T47D (cell line): ENCODE data around the gene SSU72.

Source experiments
- DNase-seq, 2 experiments: peaks; one replicate each; pipeline versions ENCODE4 v3.0.0 to v3.0.0-alpha.2; 2011 to 2012; ENCODE audit warnings: low read depth in 1 of 2, low spot score in 1 of 2
- JUND ChIP-seq: IDR thresholded peaks from 2 replicates; pipeline ENCODE4 v1.6.1; 2012; ENCODE audit warnings: low read depth
- in situ Hi-C: cut with HindIII; loops from 2 replicates; pipeline ENCODE4 v1.10.0; 2016; ENCODE audit warnings: low sequenced_read_pairs, low pct_unique_long_range_greater_than_20kb

SSU72 gene

GRCh38 chr1:1616838-1617237 lies 42.2 kb upstream of the SSU72 start:
- no peak for DNase-seq
- no peak for TF ChIP-seq JUND
- in situ Hi-C loops, result no loop called here

DNA sequence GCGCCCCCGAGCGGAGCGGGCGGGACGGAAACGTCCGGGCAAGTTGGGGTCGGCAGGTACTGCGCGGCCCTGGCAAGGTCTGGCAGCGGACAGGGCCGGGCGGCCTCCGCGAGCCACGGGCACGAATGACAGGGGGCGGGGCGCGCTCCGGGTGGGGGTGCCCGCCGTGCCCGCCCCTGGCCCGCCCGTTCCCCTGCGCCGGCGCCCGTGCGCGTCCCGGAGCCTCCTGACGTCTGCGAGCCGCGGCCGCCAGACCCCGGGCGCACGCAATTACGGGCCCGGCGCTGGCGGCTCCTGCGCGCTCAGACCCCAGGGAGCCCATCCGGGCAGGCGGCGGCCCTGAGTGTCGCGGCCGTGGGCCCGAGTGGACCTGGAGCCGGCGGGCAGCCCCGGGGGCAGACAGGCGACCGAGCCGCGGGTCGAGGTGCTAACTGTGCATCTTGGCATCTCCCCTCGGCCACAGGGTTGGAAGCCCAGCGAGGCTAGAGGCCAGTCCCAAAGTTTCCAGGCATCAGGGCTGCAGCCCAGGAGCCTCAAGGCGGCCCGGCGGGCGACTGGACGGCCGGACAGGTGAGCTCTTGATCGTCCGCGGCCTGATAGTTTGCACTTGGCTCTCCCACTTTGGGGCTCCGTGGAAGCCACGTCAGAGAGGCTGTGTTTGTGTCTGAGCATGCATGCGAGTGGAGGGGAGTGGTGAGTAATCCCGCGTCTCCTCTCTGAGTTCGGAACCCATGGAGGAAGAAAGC lies 41.6 kb upstream of the SSU72 start:
- no peak for TF ChIP-seq JUND
- in situ Hi-C loops, result no loop called here
- DNase-seq, result peak; percentile 48 to 80

DNA sequence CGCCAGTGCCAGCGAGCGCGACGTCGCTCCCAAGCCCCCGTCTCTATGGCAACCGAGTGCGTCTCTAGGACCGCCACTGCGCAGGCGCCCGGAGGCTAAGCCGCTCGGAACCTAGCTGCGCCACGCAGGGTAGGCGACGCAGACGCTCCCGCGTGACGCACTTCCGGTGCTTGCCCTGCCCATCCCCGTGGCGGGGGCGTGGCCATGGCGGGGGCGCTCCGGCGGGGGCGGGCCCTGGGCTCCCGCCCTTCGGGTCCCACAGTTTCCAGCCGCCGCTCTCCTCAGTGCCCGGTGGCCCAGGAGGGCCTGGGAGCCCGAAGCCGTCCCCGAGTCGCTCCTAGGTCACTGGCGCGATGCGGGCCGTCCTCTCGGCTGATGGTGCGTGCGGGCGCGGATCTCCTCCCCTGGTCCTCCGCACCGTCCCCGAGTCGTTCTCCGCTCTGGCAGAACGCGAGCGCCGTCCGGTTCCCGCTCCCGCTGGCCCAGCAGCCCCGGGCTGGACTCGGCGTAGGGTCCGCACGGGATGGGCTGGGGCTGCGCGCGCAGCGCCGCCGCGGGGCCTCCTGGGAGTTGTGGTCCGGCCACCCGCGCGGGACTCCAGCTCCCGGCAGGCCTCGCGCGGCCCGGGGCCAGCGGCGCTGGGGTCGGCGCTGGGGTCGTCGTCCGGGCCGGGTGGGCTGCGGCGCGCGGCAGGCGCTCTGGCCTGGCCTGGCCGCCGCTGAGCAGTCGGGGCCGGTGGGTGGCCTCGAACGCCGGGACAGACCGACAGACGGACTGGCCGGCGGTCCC lies 40.8 kb upstream of the SSU72 start, which contains the start of gene MIB2:
Gene MIB2 (plus strand): TSS at position 245 of the 789 bp plus-strand sequence. CDS start 7,953 bp downstream, outside the sequence.
- DNase-seq, result peak; percentile 96 to 98
- in situ Hi-C loops, result no loop called here
- TF ChIP-seq JUND, result no peak

DNA sequence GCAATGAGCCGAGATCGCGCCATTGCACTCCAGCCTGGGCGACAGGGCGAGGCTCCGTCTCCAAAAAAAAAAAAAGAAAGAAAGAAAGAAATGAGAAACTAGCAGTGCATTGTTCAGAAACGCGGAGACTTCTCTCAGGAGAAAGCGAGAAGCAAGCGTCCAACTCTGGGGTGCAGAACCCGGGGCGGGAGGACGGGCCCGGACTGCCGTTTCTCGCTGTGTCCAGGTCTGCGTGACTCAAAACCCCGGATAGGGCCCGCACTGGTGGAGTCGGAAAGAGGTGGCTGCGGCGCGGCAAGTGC lies 40.2 kb upstream of the SSU72 start:
- no peak for DNase-seq
- in situ Hi-C loops, result no loop called here
- no peak for TF ChIP-seq JUND

DNA sequence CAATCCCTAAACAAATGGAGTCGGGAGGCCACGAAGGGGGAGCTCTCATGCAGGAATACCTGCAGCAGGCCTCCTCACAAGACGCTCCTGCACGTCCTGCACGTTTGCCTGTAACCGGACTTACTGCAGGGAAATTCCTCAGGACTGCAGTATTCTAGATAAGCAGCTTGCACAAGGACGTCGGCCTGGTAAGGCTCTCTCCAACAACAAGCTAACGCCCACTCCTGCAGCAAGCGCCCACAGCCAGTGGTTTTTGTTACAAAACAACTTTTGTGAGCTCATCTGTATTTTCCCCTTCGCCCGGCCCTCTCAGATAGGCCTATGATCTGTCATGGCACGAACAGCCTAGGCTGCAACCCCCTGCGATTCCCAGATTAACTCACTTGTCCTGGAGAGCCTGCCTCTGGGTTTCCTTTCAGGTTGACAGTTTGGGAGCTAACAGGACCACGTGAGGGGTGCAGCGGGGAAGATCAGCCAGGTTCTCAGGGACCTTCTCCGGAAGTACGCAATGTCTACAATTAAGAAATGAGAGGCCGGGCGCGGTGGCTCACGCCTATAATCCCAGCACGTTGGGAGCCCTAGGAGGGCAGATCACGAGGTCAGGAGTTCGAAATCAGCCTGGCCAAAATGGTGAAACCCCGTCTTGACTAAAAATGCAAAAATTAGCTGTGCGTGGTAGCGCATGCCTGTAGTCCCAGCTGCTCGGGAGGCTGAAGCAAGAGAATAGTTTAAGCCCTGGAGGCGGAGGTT lies 39.7 kb upstream of the SSU72 start:
- no peak for DNase-seq
- TF ChIP-seq JUND, result no peak
- in situ Hi-C loops, result no loop called here

DNA sequence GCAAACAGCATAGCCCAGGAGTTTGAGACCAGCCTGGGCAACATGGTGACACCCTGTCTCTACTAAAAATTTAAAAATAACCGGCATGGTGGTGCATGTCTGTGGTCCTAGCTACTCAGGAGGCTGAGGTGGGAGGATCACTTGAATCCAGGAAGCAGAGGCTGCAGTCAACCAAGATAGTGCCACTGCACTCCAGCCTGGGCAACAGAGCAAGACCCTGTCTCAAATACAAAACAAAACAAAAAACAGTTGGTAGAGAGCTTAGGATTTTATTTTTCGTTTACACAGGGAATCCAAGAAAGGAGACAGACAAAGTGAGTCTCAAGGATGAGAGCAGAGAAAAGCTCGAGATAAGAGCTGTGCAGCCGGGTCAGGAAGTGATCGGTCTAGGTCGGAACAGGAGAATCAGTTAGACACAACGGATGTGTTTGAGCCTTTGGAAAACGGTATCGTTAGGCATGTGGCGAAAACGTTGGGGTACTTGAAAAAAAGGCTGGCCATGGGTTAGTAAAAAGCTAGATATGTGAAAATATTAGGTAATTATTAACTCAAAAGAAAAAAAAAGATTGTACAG lies 38.9 kb upstream of the SSU72 start:
- no peak for DNase-seq
- TF ChIP-seq JUND, result no peak
- in situ Hi-C loops, result no loop called here

DNA sequence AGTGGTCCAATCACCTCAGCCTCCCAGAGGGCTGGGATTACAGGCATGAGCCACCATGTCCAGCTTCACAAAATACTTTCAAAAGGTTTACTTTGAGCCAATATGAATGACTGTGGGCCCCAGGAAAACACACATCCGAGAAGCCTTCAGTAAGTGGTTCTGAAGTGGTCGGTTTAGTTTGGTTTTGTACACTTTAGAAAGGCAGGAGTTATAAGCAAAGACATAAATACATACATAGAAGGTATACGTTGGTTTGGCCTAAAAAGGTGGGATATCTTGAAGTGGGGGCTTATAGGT lies 37.4 kb upstream of the SSU72 start:
- no peak for DNase-seq
- TF ChIP-seq JUND, result no peak
- in situ Hi-C loops, result no loop called here

DNA sequence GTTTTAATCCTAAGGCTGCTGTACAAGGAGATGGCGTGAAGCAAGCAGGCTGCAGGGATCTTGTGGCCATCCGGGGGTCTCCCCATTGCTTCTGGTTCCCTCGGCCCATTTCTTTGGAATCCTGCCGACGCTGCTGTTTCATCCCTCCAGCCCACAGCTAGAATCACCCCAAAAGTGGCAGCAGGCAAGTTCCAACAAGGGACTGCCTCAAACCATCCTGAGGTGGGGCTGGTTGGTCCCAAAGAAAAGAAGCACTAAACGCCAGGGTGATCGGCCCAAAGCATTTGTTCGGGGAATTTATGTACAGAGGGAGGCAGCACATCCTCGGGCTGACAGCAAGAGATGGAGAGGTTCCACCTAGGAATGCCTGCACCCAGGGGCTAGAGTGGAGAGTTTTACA lies 36.1 kb upstream of the SSU72 start:
- no peak for DNase-seq
- in situ Hi-C loops, result no loop called here
- TF ChIP-seq JUND, result no peak

DNA sequence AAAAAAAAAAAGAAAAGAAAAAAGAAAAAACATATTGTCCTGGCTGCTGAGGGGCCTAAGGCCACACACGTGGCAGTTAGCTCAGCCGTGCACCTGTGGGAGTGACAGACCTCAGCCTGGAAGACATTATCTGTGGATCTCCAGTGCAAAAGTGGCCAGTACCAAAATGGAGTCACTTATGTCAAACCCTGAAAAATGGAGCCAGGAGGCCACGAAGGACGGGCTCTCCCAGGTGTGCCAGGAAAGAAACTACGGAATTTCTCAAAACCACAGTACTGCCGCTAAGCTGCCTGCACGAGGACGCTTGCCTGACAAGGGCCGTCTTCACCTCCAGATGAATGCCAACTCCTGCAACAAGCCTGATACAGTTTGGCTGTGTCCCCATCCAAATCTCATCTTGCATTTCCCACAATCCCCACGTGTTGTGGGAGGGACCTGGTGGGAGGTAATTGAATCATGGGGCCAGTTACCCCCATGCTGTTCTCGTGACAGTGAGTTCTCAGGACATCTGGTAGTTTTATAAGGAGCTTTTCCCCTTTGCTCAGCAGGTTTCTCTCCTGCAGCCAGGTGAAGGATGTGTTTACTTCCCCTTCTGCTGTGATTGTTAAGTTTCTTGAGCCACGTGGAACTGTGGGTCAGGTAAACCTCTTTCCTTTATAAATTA lies 35.3 kb upstream of the SSU72 start:
- DNase-seq, result no peak
- in situ Hi-C loops, result no loop called here
- no peak for TF ChIP-seq JUND

GRCh38 chr1:1606232-1606631 lies 31.6 kb upstream of the SSU72 start:
- TF ChIP-seq JUND, result no peak
- DNase-seq, result no peak
- in situ Hi-C loops, result no loop called here

- TF ChIP-seq JUND, result no peak
- DNase-seq, result no peak
- in situ Hi-C loops, result no loop called here
These were observed 31.1 kb upstream of the SSU72 start for GRCh38 chr1:1605724-1606123.

- in situ Hi-C loops, result no loop called here
- no peak for TF ChIP-seq JUND
- DNase-seq, result no peak
These were observed 30.4 kb upstream of the SSU72 start for GRCh38 chr1:1605034-1605591.
